ENCODE measurements around the gene RAN. TPM values are rescaled to one million over a fixed set of nuclear protein-coding genes. Genes with fewer than 3 reads are reported as not detected.
A peak's percentile ranks its signal among the peaks of the same experiment; 100 is the strongest.

Gene RAN
- total RNA-seq, 1 experiment from 2014 or later: 1,968 TPM

DNA sequence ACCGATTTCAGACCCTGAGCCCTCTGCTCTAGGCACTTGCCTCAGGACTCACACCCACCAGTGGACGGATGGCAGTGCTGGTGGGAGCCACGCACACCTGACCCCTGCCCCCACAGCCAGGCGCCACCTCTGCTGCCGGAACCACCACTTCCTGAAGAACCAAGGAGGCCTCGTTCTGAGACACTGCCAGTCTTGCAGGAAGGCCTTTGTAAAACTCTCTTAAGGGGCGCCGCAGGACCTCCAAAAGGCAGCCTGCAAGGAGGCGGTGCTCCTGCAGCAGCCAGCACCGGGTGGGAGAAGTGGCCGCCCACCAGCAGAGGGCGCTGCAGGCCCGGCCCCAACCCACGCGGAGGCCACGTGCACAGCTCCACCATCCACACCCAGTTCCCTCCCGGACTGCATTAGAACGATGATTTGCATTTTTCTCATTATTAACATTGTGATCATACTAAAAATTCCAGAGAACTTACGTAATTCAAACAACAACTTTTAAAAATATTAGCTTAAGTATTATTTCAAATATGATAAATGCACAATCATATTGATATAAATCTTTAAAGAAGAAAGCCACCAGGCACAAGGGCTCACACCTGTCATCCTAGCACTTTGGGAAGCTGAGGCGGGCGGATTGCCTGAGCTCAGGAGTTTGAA, 45.6 kb upstream of the RAN start:
- no peak overlapping the region for H2BK120ac ChIP-seq (ENCODE audit: low read depth, low read length, poor library complexity, severe bottlenecking)
- H3K27me3 Mint-ChIP-seq (ENCODE audit: low read depth): no peaks in the 10 kb centered on the region
- H3K9me3 Mint-ChIP-seq: peaks cover 0 to 5% of the 10 kb centered on the region in 2 experiments; a peak in 1 of 5 replicates
- TF ChIP-seq, protein P1, sequence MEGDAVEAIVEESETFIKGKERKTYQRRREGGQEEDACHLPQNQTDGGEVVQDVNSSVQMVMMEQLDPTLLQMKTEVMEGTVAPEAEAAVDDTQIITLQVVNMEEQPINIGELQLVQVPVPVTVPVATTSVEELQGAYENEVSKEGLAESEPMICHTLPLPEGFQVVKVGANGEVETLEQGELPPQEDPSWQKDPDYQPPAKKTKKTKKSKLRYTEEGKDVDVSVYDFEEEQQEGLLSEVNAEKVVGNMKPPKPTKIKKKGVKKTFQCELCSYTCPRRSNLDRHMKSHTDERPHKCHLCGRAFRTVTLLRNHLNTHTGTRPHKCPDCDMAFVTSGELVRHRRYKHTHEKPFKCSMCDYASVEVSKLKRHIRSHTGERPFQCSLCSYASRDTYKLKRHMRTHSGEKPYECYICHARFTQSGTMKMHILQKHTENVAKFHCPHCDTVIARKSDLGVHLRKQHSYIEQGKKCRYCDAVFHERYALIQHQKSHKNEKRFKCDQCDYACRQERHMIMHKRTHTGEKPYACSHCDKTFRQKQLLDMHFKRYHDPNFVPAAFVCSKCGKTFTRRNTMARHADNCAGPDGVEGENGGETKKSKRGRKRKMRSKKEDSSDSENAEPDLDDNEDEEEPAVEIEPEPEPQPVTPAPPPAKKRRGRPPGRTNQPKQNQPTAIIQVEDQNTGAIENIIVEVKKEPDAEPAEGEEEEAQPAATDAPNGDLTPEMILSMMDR (conservative IDR thresholded peaks at IDR 0.05): peak; percentile 98
- H2BK15ac ChIP-seq (ENCODE audit: low read depth, low read length): no peak overlapping the region
- peak overlapping the region; percentile 10 for H3K18ac ChIP-seq (ENCODE audit: insufficient read length, low read depth, low read length)
- H4K20me1 ChIP-seq (ENCODE audit: control insufficient read depth, insufficient read depth, insufficient read length): no peaks in the 10 kb centered on the region
- no peak overlapping the region for H4K5ac ChIP-seq (ENCODE audit: insufficient read length, low read depth, low read length)
- H3K4ac ChIP-seq (ENCODE audit: low read depth, low read length): no peak overlapping the region
- DNase-seq: peak; percentile 92
- no peak overlapping the region for H2AFZ ChIP-seq (ENCODE audit: low read length)
- no peaks in the 10 kb centered on the region for H3K9me3 ChIP-seq (ENCODE audit: control insufficient read depth, low read depth, low read length)
- H3K79me1 ChIP-seq (ENCODE audit: insufficient read depth, low read depth, low read length, poor library complexity, severe bottlenecking): no peaks in the 10 kb centered on the region
- no peak overlapping the region for H4K91ac ChIP-seq (ENCODE audit: insufficient read length, low read depth, low read length)
- peak overlapping the region in 1 of 2 experiments; percentile 24; a peak in 1 of 5 replicates for H3K4me3 Mint-ChIP-seq
- no peak overlapping the region for H3K23ac ChIP-seq (ENCODE audit: insufficient read length, low read depth, low read length)
- peaks cover 2% of the 10 kb centered on the region; the same call in 1 of the 2 replicates for H3K79me2 ChIP-seq (ENCODE audit: insufficient read depth, low read length)
- no peak overlapping the region for H2BK20ac ChIP-seq (ENCODE audit: low read depth, low read length, poor library complexity, severe bottlenecking)
- H3T11ph ChIP-seq (ENCODE audit: low read length): no peak overlapping the region
- no peak overlapping the region for H4K8ac ChIP-seq (replicated peaks; ENCODE audit: insufficient read length, low read depth, low read length)
- H2BK12ac ChIP-seq (ENCODE audit: insufficient read length, low read depth, low read length): no peak overlapping the region
- no peak overlapping the region for H3K27ac ChIP-seq (ENCODE audit: insufficient read length, low read depth, low read length)
- H2AK5ac ChIP-seq (ENCODE audit: insufficient read length, low read length): no peak overlapping the region
- peaks cover 6% of the 10 kb centered on the region; the same call in 1 of the 2 replicates for H3K4me1 ChIP-seq (ENCODE audit: insufficient read depth, low read length)
- no peak overlapping the region for H3K56ac ChIP-seq (ENCODE audit: insufficient read length, low read depth, low read length)
- H3K27ac Mint-ChIP-seq: peak overlapping the region in 2 of 3 experiments; percentile 75 to 89; a peak in 4 of 7 replicates
- H3K23me2 ChIP-seq (ENCODE audit: insufficient read length, low read depth, low read length, poor library complexity, severe bottlenecking): no peaks in the 10 kb centered on the region
- H3K4me2 ChIP-seq (ENCODE audit: insufficient read depth, insufficient read length, low read length): no peak overlapping the region
- peaks cover 24 to 30% of the 10 kb centered on the region in 2 experiments for H3K4me1 Mint-ChIP-seq
- H3K9ac ChIP-seq (ENCODE audit: extremely low read depth, insufficient read length, low read length): no peak overlapping the region
- peaks cover 12 to 29% (median 17%) of the 10 kb centered on the region in 3 experiments for H3K36me3 Mint-ChIP-seq (ENCODE audit: insufficient read depth in 1 of 3, low read depth in 3 of 3)
- H2BK5ac ChIP-seq (ENCODE audit: insufficient read length, low read length): no peak overlapping the region
- WGBS (ENCODE audit: extremely low coverage, insufficient read length, low lambda C conversion rate): no CpG with 5 or more reads among the region's 21 CpGs
- no peak overlapping the region for H3K14ac ChIP-seq (ENCODE audit: insufficient read depth, low read length)
- no peaks in the 10 kb centered on the region for H3K27me3 ChIP-seq (ENCODE audit: insufficient read depth, low read length)
